GM19468 (cell line): ENCODE results near the gene CDC45.

ENCODE experiments used
- ATAC-seq: cut with Tn5 transposase; IDR thresholded peaks from one replicate; pipeline ENCODE4 v1.9.1; 2021; ENCODE audit warnings: mild to moderate bottlenecking, moderate library complexity, moderate number of reproducible peaks; ENCODE audit not compliant: unreplicated experiment; ENCODE audit errors: extremely low read depth

CDC45 gene

DNA sequence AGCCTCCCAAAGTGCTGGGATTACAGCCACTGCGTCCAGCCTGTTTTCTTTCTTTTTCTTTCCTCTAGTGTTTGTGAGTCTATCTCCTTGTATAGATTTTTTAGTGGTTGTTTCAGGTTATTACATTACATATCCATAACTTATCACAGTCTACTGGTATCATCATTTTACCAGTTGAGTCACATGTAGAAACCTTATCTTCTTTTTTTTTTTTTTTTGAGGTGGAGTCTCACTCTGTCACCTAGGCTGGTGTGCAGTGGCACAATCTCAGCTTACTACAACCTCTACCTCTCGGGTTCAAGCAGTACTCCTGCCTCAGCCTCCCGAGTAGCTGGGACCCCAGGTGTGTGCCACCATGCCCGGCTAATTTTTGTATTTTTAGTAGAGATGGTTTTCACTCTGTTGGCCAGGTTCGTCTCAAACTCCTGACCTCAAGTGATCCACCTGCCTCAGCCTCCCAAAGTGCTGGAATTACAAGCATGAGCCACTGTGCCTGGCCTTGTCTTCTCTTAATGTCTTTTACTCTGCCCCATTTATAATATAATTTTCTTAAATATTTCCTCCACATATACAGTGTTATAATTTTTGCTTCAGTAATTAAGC is 11.0 kb downstream of the CDC45 start:
- no peak for ATAC-seq

GRCh38 chr22:19492504-19493174 is 12.9 kb downstream of the CDC45 start:
- ATAC-seq: no peak

DNA sequence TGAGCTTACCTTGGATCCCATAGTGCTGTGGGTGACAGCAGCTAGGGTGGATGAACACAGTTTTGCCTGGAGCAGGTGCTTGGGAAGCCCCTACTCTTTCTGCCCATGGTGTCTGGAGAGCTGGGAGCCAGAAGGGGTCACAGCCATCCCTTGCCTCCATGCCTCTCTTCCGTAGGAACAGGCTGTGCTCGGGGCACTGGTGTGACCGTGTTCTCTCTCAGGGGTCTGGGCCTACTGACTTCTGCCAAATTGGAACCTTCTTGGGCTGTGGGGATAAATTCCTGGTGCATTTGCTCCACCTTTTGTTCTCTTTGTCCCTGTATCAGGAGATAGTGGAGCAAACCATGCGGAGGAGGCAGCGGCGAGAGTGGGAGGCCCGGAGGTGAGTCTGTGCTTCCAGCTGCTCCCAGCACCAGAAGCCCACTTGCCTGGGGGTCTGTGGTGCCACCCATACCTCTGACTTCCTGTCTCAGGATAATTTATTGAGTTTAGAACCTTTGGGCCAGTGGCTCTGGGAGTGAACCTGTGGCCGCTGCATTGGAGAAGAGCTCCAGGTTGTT is 14.4 kb downstream of the CDC45 start:
- no peak for ATAC-seq

- ATAC-seq: no peak
Observed at GRCh38 chr22:19494676-19495173, 15.0 kb downstream of the CDC45 start.

- no peak for ATAC-seq
Observed at GRCh38 chr22:19495562-19496323, 16.0 kb downstream of the CDC45 start.

DNA sequence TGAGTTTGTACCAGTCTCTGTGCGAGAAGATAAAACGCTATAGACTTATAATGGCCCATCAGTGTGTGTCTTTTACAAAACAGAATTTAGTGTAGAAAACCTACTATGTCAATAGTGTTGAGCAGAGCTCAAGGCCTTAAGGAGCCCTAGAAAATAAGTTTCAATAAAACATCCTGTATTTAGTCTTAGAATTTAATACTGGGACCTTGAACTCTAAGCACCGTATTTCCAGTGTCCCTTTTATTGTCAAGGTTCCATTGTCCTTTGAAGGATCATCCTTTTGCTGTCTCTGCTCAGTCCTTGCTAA is 16.6 kb downstream of the CDC45 start:
- no peak for ATAC-seq

GRCh38 chr22:19497245-19497644 is 17.5 kb downstream of the CDC45 start:
- no peak for ATAC-seq

GRCh38 chr22:19498154-19498865 is 18.6 kb downstream of the CDC45 start:
- no peak for ATAC-seq

DNA sequence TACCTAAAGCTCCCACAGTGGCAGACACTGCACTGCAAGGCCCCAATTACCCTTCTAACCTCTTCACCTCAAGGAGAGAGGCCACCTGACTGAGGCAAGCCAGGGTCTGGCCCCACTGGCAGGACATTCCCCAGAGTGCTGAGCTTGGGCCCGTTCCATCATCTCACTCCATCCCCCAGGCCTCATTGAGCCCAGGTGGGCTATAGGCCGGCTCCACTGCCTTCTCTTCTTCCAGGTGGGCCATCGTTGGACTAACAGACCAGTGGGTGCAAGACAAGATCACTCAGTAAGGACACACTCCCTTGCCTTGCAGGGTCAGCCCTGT is 19.1 kb downstream of the CDC45 start:
- ATAC-seq: no peak

GRCh38 chr22:19499236-19499879 is 19.6 kb downstream of the CDC45 start:
- no peak for ATAC-seq

- no peak for ATAC-seq
Observed at GRCh38 chr22:19499880-19500242, 20.1 kb downstream of the CDC45 start.

- no peak for ATAC-seq
Observed at GRCh38 chr22:19501897-19502447, 22.3 kb downstream of the CDC45 start.

DNA sequence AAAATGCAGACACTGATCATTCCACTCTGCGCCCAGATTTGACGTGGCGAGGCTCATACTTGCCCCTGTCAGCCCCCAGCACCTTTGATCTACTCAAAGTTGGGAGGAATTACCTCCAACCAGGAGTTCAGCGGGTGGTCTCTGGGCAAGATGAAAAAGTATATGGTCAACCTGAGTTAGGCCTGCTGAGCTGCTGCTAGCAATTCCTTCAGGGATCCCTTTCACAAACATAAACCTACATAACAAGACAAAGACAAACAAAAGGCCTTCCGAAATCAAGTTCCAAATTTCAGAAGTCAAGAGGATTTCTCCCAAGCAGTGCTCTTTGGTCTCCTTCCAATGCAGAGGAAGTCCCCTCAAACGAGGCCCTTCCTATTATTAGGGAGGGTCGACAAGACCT is 23.6 kb downstream of the CDC45 start:
- ATAC-seq: no peak

GRCh38 chr22:19503869-19504268 is 24.1 kb downstream of the CDC45 start:
- no peak for ATAC-seq

- ATAC-seq: no peak
Observed at GRCh38 chr22:19504900-19505734, 25.4 kb downstream of the CDC45 start.

- no peak for ATAC-seq
Observed at GRCh38 chr22:19505735-19506126, 26.0 kb downstream of the CDC45 start.

GRCh38 chr22:19506212-19506611 is 26.5 kb downstream of the CDC45 start:
- no peak for ATAC-seq

GRCh38 chr22:19507534-19507861 is 27.8 kb downstream of the CDC45 start:
- ATAC-seq: no peak

DNA sequence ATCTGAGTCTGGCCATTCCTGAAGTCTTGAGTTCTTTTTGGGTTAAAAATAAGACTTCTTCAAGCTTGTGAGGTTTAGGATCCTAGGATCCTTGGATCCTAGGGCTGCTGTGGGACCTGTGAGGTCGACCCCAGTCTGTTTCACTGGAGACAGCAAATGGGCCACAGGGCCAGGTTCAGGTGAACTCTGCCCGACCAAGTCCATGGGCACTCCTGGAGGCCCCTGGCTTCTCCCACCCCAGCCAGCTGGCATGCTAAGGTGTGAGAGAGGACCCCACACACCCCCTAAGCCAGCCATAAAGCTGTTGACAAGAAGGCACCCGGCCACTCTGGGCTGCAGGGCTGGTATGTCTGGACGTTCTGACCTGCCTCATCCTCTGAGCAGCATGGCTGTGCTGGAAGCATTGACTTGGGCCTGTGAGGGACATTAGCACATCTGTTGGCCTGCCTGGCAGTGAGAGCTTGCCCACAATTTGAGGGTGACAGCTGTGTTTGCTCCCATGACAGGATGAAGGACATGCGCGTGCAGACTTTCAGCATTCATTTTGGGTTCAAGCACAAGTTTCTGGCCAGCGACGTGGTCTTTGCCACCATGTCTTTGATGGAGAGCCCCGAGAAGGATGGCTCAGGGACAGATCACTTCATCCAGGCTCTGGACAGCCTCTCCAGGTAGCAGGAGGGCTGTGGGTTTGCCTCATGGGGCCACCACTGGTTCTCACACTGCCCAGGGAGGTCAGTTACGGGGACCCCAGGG is 28.5 kb downstream of the CDC45 start:
- ATAC-seq: no peak
